ENCODE results near the gene RACGAP1. TPM values are rescaled to one million over a fixed set of nuclear protein-coding genes. Genes with fewer than 3 reads are reported as not detected.

RACGAP1 gene
- total and polyA plus RNA-seq, 2 of the 8 experiments (the other 6 are each of a cell fraction or from before 2014, with no cell fraction given): 18.0 to 66.3 TPM

DNA sequence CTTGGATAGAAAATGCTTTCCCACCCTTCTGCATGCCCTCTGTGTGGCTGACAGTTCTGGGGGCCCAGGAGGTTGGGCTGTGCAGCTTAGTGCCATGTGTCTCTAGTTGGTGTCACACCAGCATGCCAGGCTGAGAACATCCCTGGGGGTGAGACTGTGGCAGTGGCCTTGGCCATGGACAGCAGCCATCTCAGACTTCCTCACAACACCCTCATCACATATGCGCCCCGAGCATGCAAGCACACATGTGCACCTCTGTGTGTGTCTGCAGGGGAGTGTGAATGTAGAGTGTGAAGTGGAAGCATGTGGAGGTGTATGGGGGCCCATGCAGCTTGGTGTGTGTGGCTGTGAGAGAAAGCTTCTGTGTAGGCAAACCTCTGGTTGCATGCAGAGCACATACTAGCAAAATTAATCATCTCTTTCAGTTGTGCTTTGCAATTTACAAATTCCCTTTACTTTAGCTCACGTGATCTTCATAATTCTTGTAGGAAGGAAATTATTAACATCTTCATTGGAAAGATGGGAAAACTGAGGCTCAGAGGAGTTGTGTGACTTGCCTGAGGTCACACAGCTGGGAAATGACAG lies 40.5 kb upstream of the RACGAP1 start:
- H3K4me2 ChIP-seq (ENCODE audit: insufficient read depth in 1 of 2, low read depth in 2 of 2, low read length in 2 of 2): 0 out of 4 replicates have a peak overlapping the region, but pooled peaks of 1 of the 2 experiments have one; percentile 10
- no peak overlapping the region for H2BK5ac ChIP-seq (ENCODE audit: low read depth, low read length)
- no peak overlapping the region for H2BK15ac ChIP-seq (ENCODE audit: low read length)
- H3K23me2 ChIP-seq (ENCODE audit: low read depth, low read length): no peaks in the 10 kb centered on the region; the same call in 1 of the 2 replicates
- H2BK12ac ChIP-seq (ENCODE audit: low read depth, low read length): peak overlapping the region; percentile 1; the same call in 1 of the 2 replicates
- H3K79me2 ChIP-seq (ENCODE audit: control insufficient read depth in 1 of 2, insufficient read depth in 2 of 2, low read length in 2 of 2): no peaks in the 10 kb centered on the region
- no peak overlapping the region for H4K8ac ChIP-seq (ENCODE audit: extremely low read depth, insufficient read depth, low read length)
- no peak overlapping the region for H2AFZ ChIP-seq (ENCODE audit: low read length)
- no peak for FAIRE-seq
- H3K9me3 ChIP-seq (ENCODE audit: insufficient read depth in 2 of 2, low read depth in 1 of 2, low read length in 1 of 2): no peaks in the 10 kb centered on the region
- peaks cover 0 to 5% (median 0%) of the 10 kb centered on the region in 4 experiments; a peak in 2 of 7 replicates for H3K4me1 ChIP-seq (replicated peaks in 1 of 4; ENCODE audit: control insufficient read depth in 3 of 4, insufficient read depth in 4 of 4, low read length in 3 of 4)
- WGBS, 2 experiments (ENCODE audit: extremely low coverage in 1 of 2, insufficient coverage in 1 of 2, insufficient read length in 1 of 2, insufficient replicate concordance in 2 of 2, low coverage in 1 of 2, low lambda C conversion rate in 2 of 2, missing lambda C conversion rate in 1 of 2): 86% methylated on average over 3 of the region's 3 CpGs; no CpG with 5 or more reads in 1 of the 2 experiments
- no peaks in the 10 kb centered on the region for H4K20me1 ChIP-seq (replicated peaks in 1 of 2; ENCODE audit: control insufficient read depth in 1 of 2, insufficient read depth in 2 of 2, low read length in 2 of 2)
- H2BK120ac ChIP-seq (replicated peaks; ENCODE audit: low read depth, low read length): no peak overlapping the region
- DNase-seq (ENCODE audit: low read depth in 1 of 2, low spot score in 2 of 2): no peak
- no peak overlapping the region for H3K27ac ChIP-seq (ENCODE audit: low read depth, low read length)
- H3K4ac ChIP-seq (replicated peaks; ENCODE audit: insufficient read length, low read depth, low read length): no peak overlapping the region
- no peaks in the 10 kb centered on the region for H3K79me1 ChIP-seq (ENCODE audit: low read depth, low read length)
- POLR2A ChIA-PET (ENCODE audit: partially characterized antibody): interaction anchor here (0.9 to 1.9 kb wide), 5 partner anchors 8 to 99 kb away, joined by 3 to 6 read pairs (median 5); partner anchors contain the start of gene SMARCD1
- H3K56ac ChIP-seq (replicated peaks; ENCODE audit: insufficient read length, low read depth, low read length): no peak overlapping the region
- H2BK20ac ChIP-seq (ENCODE audit: low read length): no peak overlapping the region
- CTCF ChIA-PET (ENCODE audit: partially characterized antibody): interaction anchor here (0.6 to 22.8 kb wide), 12 partner anchors 5 to 401 kb away, joined by 3 to 420 read pairs (median 5); partner anchors contain the start of genes AQP6, ASIC1 and SMARCD1
- no peak overlapping the region for H3K23ac ChIP-seq (ENCODE audit: insufficient read length)
- no peak overlapping the region for H3K4me3 ChIP-seq (ENCODE audit: extremely low read depth in 1 of 4, insufficient read depth in 2 of 4, low read depth in 3 of 4, low read length in 4 of 4)
- TF ChIP-seq, protein P1, sequence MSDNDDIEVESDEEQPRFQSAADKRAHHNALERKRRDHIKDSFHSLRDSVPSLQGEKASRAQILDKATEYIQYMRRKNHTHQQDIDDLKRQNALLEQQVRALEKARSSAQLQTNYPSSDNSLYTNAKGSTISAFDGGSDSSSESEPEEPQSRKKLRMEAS (IDR thresholded peaks at IDR 0.05): no peak
- TF ChIP-seq CBX8 (IDR thresholded peaks at IDR 0.05; ENCODE audit: borderline replicate concordance, low read depth, low read length): no peak
- TF ChIP-seq ASH2L (IDR thresholded peaks at IDR 0.05; ENCODE audit: low read length): peak; percentile 25
- TF ChIP-seq KDM1A (IDR thresholded peaks at IDR 0.05; ENCODE audit: borderline replicate concordance, low read length): peak; percentile 28; the same call in 1 of the 2 replicates
- TF ChIP-seq SAP30 (IDR thresholded peaks at IDR 0.05; ENCODE audit: insufficient read depth, insufficient replicate concordance, low read length): no peak
- H3K18ac ChIP-seq (ENCODE audit: extremely low read depth, low read length): no peak overlapping the region
- peaks cover 0 to 9% (median 2%) of the 10 kb centered on the region in 4 experiments; a peak in 4 of 7 replicates for H3K27me3 ChIP-seq (replicated peaks in 1 of 4; ENCODE audit: control insufficient read depth in 3 of 4, extremely low read depth in 1 of 4, insufficient read depth in 3 of 4, low read length in 3 of 4)
- no peaks in the 10 kb centered on the region for H3K36me3 ChIP-seq (ENCODE audit: control insufficient read depth in 2 of 4, insufficient read depth in 4 of 4, low read length in 3 of 4)
- H3K14ac ChIP-seq (ENCODE audit: insufficient read length): no peak overlapping the region
- no peak overlapping the region for H4K91ac ChIP-seq (replicated peaks; ENCODE audit: insufficient read length, low read length)
- H3K9ac ChIP-seq (replicated peaks in 1 of 4; ENCODE audit: extremely low read depth in 1 of 4, low read depth in 3 of 4, low read length in 3 of 4): no peak overlapping the region; a peak in 1 of 7 replicates
- H2AK5ac ChIP-seq (ENCODE audit: low read depth, low read length): no peak overlapping the region
- H4K5ac ChIP-seq (ENCODE audit: insufficient read length, low read depth, low read length): no peak overlapping the region
